IMR-90 (cell line): Measurements from ENCODE around the gene FBXL5. TPM values are rescaled to one million over a fixed set of nuclear protein-coding genes. Genes with fewer than 3 reads are reported as not detected.
A peak's percentile ranks its signal among the peaks of the same experiment; 100 is the strongest.

ENCODE experiments used
- ATAC-seq: fragments of 200-7000 bp; cut with Tn5 transposase; 2 replicates; pipeline ENCODE4 v1.9.1; 2020; ENCODE audit warnings: low read depth, mild to moderate bottlenecking, moderate library complexity
- BruUV-seq: library from RNA; stranded (reverse); fragments of 400-500 nt; replicated peaks from 2 replicates; lab custom pipeline; 2021; lab: Mats Ljungman, UMichigan
- CTCF ChIA-PET: fragments of 300-600 bp; formaldehyde crosslinking; extraction: SDS; loops from one replicate; lab custom pipeline; 2021; ENCODE audit warnings: antibody characterized with exemption; lab: Yijun Ruan, JAX
- POLR2A ChIA-PET: fragments of 300-600 bp; sonication (Branson Sonifier 250); formaldehyde crosslinking; loops from one replicate; lab custom pipeline; 2022; ENCODE audit warnings: antibody characterized with exemption; ENCODE audit not compliant: unreplicated experiment; lab: Charles Lee
- DNase-seq: peaks from one replicate; pipeline ENCODE4 v3.0.0; 2013
- H2AFZ ChIP-seq: replicated peaks from 2 replicates; pipeline ENCODE3; 2013; ENCODE audit warnings: low read length, mild to moderate bottlenecking; ENCODE audit not compliant: poor library complexity
- H2AK5ac ChIP-seq: 2 replicates; pipeline ENCODE4 v1.6.1; 2013; ENCODE audit warnings: low read depth, low read length, inconsistent platforms
- H2AK9ac ChIP-seq: replicated peaks from 2 replicates; pipeline ENCODE3; 2013; ENCODE audit warnings: mild to moderate bottlenecking, low read depth, low read length, moderate library complexity; ENCODE audit not compliant: poor library complexity
- H2BK120ac ChIP-seq: 2 replicates; pipeline ENCODE4 v1.6.1; 2013; ENCODE audit warnings: low read depth, low read length, inconsistent platforms
- H2BK15ac ChIP-seq: 3 replicates; pipeline ENCODE4 v1.6.1; 2013; ENCODE audit warnings: low read depth, low read length, inconsistent platforms
- H2BK20ac ChIP-seq: 2 replicates; pipeline ENCODE4 v1.6.1; 2013; ENCODE audit warnings: low read depth, mild to moderate bottlenecking, inconsistent platforms, low read length, moderate library complexity
- H2BK5ac ChIP-seq: 2 replicates; pipeline ENCODE4 v1.6.1; 2013; ENCODE audit warnings: mild to moderate bottlenecking, low read depth, low read length, inconsistent platforms; ENCODE audit not compliant: poor library complexity, severe bottlenecking
- H3K14ac ChIP-seq: replicated peaks from 2 replicates; pipeline ENCODE4 v1.6.1; 2013; ENCODE audit warnings: low read depth, low read length, inconsistent platforms
- H3K18ac ChIP-seq: 2 replicates; pipeline ENCODE4 v1.6.1; 2013; ENCODE audit warnings: low read depth, low read length, control low read depth
- H3K23ac ChIP-seq: 2 replicates; pipeline ENCODE4 v1.6.1; 2013; ENCODE audit warnings: low read depth, low read length, inconsistent platforms
- H3K27ac ChIP-seq: 2 replicates; pipeline ENCODE4 v1.5.1; 2013; ENCODE audit warnings: mild to moderate bottlenecking, control low read depth, low read length; ENCODE audit not compliant: insufficient read depth
- H3K27me3 ChIP-seq: 2 replicates; pipeline ENCODE4 v1.6.1; 2013; ENCODE audit warnings: low read length; ENCODE audit not compliant: control insufficient read depth, insufficient read depth
- H3K36me3 ChIP-seq: 2 replicates; pipeline ENCODE4 v1.6.1; 2013; ENCODE audit warnings: low read length, mixed read lengths; ENCODE audit not compliant: control insufficient read depth, insufficient read depth
- H3K4ac ChIP-seq: 2 replicates; pipeline ENCODE4 v1.6.1; 2013; ENCODE audit warnings: low read depth, low read length, inconsistent platforms
- H3K4me1 ChIP-seq: 2 replicates; pipeline ENCODE4 v1.6.1; 2013; ENCODE audit warnings: low read length, mixed read lengths; ENCODE audit not compliant: control insufficient read depth, insufficient read depth
- H3K4me2 ChIP-seq: 2 replicates; pipeline ENCODE4 v1.6.1; 2013; ENCODE audit warnings: low read depth, mild to moderate bottlenecking, control low read depth, low read length, moderate library complexity
- H3K4me3 ChIP-seq: 2 replicates; pipeline ENCODE4 v1.5.1; 2013; ENCODE audit warnings: low read depth, mild to moderate bottlenecking, control low read depth, low read length, moderate library complexity; ENCODE audit not compliant: insufficient read depth
- H3K56ac ChIP-seq: 2 replicates; pipeline ENCODE4 v1.6.1; 2013; ENCODE audit warnings: low read length, inconsistent platforms; ENCODE audit not compliant: insufficient read depth; ENCODE audit errors: extremely low read depth
- H3K79me1 ChIP-seq, 2 experiments: 2 replicates each; pipeline ENCODE4 v1.6.1; 2013; ENCODE audit warnings: low read length in 2 of 2, inconsistent platforms in 1 of 2, low read depth in 1 of 2
- H3K9ac ChIP-seq: 2 replicates; pipeline ENCODE4 v1.6.1; 2013; ENCODE audit warnings: low read depth, low read length, control low read depth
- H3K9me1 ChIP-seq: 2 replicates; pipeline ENCODE4 v1.6.1; 2013; ENCODE audit warnings: low read length, inconsistent platforms; ENCODE audit not compliant: insufficient read depth
- H3K9me3 ChIP-seq: 2 replicates; pipeline ENCODE4 v1.6.1; 2013; ENCODE audit warnings: low read length; ENCODE audit not compliant: control insufficient read depth, insufficient read depth
- H4K20me1 ChIP-seq: 2 replicates; pipeline ENCODE4 v1.6.1; 2013; ENCODE audit warnings: low read length, inconsistent platforms; ENCODE audit not compliant: insufficient read depth
- H4K5ac ChIP-seq: 2 replicates; pipeline ENCODE4 v1.6.1; 2013; ENCODE audit warnings: mild to moderate bottlenecking, low read depth, low read length, control low read depth
- H4K8ac ChIP-seq, 2 experiments: 2 replicates each; pipeline ENCODE4 v1.6.1; 2013; ENCODE audit warnings: low read depth in 2 of 2, low read length in 2 of 2, control low read depth in 1 of 2, inconsistent platforms in 1 of 2
- H4K91ac ChIP-seq: 2 replicates; pipeline ENCODE4 v1.6.1; 2013; ENCODE audit warnings: low read depth, low read length, inconsistent platforms; ENCODE audit not compliant: insufficient read depth
- CEBPB ChIP-seq: IDR thresholded peaks from 2 replicates; pipeline ENCODE4 v1.6.1; 2012; ENCODE audit warnings: low read depth, low read length, improper control_type of control experiment
- NFE2L2 ChIP-seq: fragments of 150-350 bp; IDR thresholded peaks from 2 replicates; pipeline ENCODE4 v1.6.1; 2016; ENCODE audit warnings: low read depth, mild to moderate bottlenecking, low read length
- USF2 ChIP-seq: fragments of 150-350 bp; IDR thresholded peaks from 2 replicates; pipeline ENCODE4 v1.6.1; 2017; ENCODE audit warnings: mild to moderate bottlenecking, antibody characterized with exemption, low read length, low read depth
- WGBS, 2 experiments: methylation state at CpG; one replicate each; pipeline versions ENCODE4 v1.1.5 to v1.1.7; 2013; ENCODE audit warnings: missing lambda C conversion rate in 2 of 2; ENCODE audit not compliant: insufficient read length in 1 of 2; ENCODE audit errors: extremely low coverage in 2 of 2; 5-methylcytosine and 5-hydroxymethylcytosine counted together
- dilution Hi-C: fragments of 300-500 bp; cut with HindIII; formaldehyde crosslinking; loops from one replicate; pipeline ENCODE4 v1.14.3; 2018; ENCODE audit warnings: low sequenced_read_pairs; ENCODE audit not compliant: unreplicated experiment
- in situ Hi-C: fragments of 300-500 bp; cut with MboI; formaldehyde crosslinking; loops from 3 replicates; pipeline ENCODE4 v1.14.3; 2019; ENCODE audit warnings: low sequenced_read_pairs, inconsistent platforms, mixed read lengths
- intact Hi-C: fragments of 100-400 bp; cut with micrococcal nuclease; formaldehyde crosslinking; loops from 2 replicates; pipeline ENCODE4 v1.10.0; 2022
- polyA plus RNA-seq, 3 experiments: library from polyadenylated mRNA; depleted of rRNA; stranded (reverse); fragments of >200 nt; gene quantifications; 2 replicates each; pipeline ENCODE4 v1.2.3, GENCODE V29; 2012; ENCODE audit warnings: low replicate concordance in 1 of 3
- total RNA-seq: library from RNA; depleted of rRNA; stranded (reverse); fragments of >200 nt; gene quantifications from 2 replicates; pipeline ENCODE4 v1.2.3, GENCODE V29; 2012

Gene FBXL5
- total and polyA plus RNA-seq, 2 of the 4 experiments (the other 2 are of a cell fraction): 20.3 to 62.6 TPM

GRCh38 chr4:15652191-15652590 is 3.0 kb downstream of the FBXL5 start:
- no TSS peak for BruUV-seq
- Histone ChIP-seq H2AK5ac (no peak overlapping the region), H4K20me1 (peaks cover 30% of the 10 kb centered on the region; the same call in 1 of the 2 replicates), H4K8ac (no peak overlapping the region), H4K5ac (no peak overlapping the region), H3K4me2 (peak overlapping the region; percentile 52; the same call in 1 of the 2 replicates), H2BK15ac (no peak overlapping the region), H2AK9ac (no peak overlapping the region), H2BK5ac (peak overlapping the region; percentile 38), H3K36me3 (no peaks in the 10 kb centered on the region), H3K4me1 (peaks cover 6% of the 10 kb centered on the region), H3K14ac (no peak overlapping the region), H2AFZ (no peak overlapping the region), H3K4me3 (no peak overlapping the region), H3K23ac (no peak overlapping the region), H3K9ac (no peak overlapping the region; the same call in 1 of the 2 replicates), H3K9me1 (no peaks in the 10 kb centered on the region), H2BK20ac (no peak overlapping the region), H3K79me1 (peaks cover 7 to 35% of the 10 kb centered on the region in 2 experiments), H2BK120ac (no peak overlapping the region), H3K18ac (no peak overlapping the region), H3K9me3 (no peaks in the 10 kb centered on the region), H3K4ac (no peak overlapping the region), H3K56ac (no peak overlapping the region; the same call in 1 of the 2 replicates), H3K27ac (no peak overlapping the region), H4K91ac (no peak overlapping the region), H3K27me3 (no peaks in the 10 kb centered on the region)
- TF ChIP-seq NFE2L2 (no peak), CEBPB (no peak), USF2 (no peak)
- dilution Hi-C loops (no loop called here), in situ Hi-C loops (no loop called here), intact Hi-C loops (loop anchor here (5.0 kb wide), 2 partner anchors 75 to 415 kb away; no protein-coding TSS in a partner anchor)
- DNase-seq (peak; percentile 13), ATAC-seq (no peak)
- POLR2A ChIA-PET: no interaction called here
- no CpG with 5 or more reads among the region's 1 CpG for WGBS, 2 experiments
- CTCF ChIA-PET: interaction anchor here (1.6 kb wide), 1 partner anchor 10 kb away, joined by 3 read pairs; no protein-coding TSS in a partner anchor
